ENCODE measurements around the gene AVL9. TPM values are rescaled to one million over a fixed set of nuclear protein-coding genes. Genes with fewer than 3 reads are reported as not detected.
"Not testable (repeated sequence)": the region's sequence is repeated elsewhere in the genome, so short reads cannot be mapped to it uniquely, and the experiment has no call there.

The AVL9 gene
- total and polyA plus RNA-seq, 7 experiments from 2014 or later: 8.0 to 57.9 (median 35.4) TPM

- H3K27ac ChIP-seq (ENCODE audit: low read depth, low read length); H3K4me1 ChIP-seq (ENCODE audit: control insufficient read depth in 2 of 2, insufficient read depth in 2 of 2, low read length in 2 of 2); DNase-seq; H3K4me3 ChIP-seq (ENCODE audit: low read length); intact Hi-C loops (cut with micrococcal nuclease); H3K4me3 Mint-ChIP-seq; CTCF ChIA-PET; H3K36me3 ChIP-seq (ENCODE audit: control insufficient read depth in 2 of 3, insufficient read depth in 3 of 3, low read length in 3 of 3); POLR2A ChIA-PET; H3K4me1 Mint-ChIP-seq; H3K27me3 ChIP-seq (ENCODE audit: control insufficient read depth in 2 of 2, insufficient read depth in 2 of 2, low read length in 2 of 2); ATAC-seq; H3K27ac Mint-ChIP-seq; H3K9me3 ChIP-seq (ENCODE audit: control insufficient read depth in 2 of 3, low read length in 3 of 3): not testable (repeated sequence)
- Mint-ChIP-seq H3K36me3 (peaks cover 0 to 27% (median 17%) of the 10 kb centered on the region in 5 donors), H3K9me3 (peaks cover 13 to 40% (median 23%) of the 10 kb centered on the region in 11 donors), H3K27me3 (peaks cover 0 to 19% (median 7%) of the 10 kb centered on the region in 5 donors)
These were observed 105.9 kb downstream of the AVL9 start for GRCh38 chr7:32601196-32601595.

DNA sequence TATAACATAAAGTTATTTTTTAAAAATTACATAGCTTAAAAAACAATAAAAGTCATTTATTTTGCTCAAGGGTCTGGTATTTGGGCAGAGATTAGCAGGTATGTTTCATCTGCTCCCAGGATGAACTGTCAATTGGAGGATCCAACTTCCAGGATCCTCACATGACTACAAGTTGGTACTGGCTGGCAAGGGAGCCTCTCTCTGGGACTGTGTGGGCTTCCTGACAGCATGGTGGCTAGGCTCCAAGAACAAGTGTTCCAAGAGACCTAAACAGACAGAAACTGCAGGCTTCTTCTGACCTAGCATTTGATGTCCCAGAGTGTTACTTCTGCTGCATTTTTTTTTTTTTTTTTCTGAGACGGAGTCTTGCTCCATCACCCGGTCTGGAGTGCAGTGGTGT is 107.2 kb downstream of the AVL9 start:
- Mint-ChIP-seq H3K9me3 (peaks cover 13 to 40% (median 22%) of the 10 kb centered on the region in 11 donors), H3K27me3 (peaks cover 0 to 19% (median 7%) of the 10 kb centered on the region in 5 donors), H3K4me3 (no peak overlapping the region), H3K27ac (no peak overlapping the region), H3K4me1 (no peaks in the 10 kb centered on the region), H3K36me3 (peaks cover 0 to 27% (median 17%) of the 10 kb centered on the region in 5 donors)
- H3K36me3 ChIP-seq (ENCODE audit: control insufficient read depth in 2 of 3, insufficient read depth in 3 of 3, low read length in 3 of 3): no peaks in the 10 kb centered on the region
- intact Hi-C loops (cut with micrococcal nuclease): no loop called here
- ChIA-PET POLR2A (no interaction called here), CTCF (no interaction called here)
- DNase-seq (no peak), ATAC-seq (no peak)
- no peaks in the 10 kb centered on the region for H3K9me3 ChIP-seq (ENCODE audit: control insufficient read depth in 2 of 3, low read length in 3 of 3)
- no peaks in the 10 kb centered on the region for H3K27me3 ChIP-seq (ENCODE audit: control insufficient read depth in 2 of 2, insufficient read depth in 2 of 2, low read length in 2 of 2)
- H3K4me1 ChIP-seq (ENCODE audit: control insufficient read depth in 2 of 2, insufficient read depth in 2 of 2, low read length in 2 of 2): no peaks in the 10 kb centered on the region
- no peak overlapping the region for H3K4me3 ChIP-seq (ENCODE audit: low read length)
- H3K27ac ChIP-seq (ENCODE audit: low read depth, low read length): no peak overlapping the region

GRCh38 chr7:32603492-32603891 is 108.2 kb downstream of the AVL9 start:
- DNase-seq; H3K4me1 ChIP-seq (ENCODE audit: control insufficient read depth in 2 of 2, insufficient read depth in 2 of 2, low read length in 2 of 2); H3K27ac Mint-ChIP-seq; H3K9me3 ChIP-seq (ENCODE audit: control insufficient read depth in 2 of 3, low read length in 3 of 3); POLR2A ChIA-PET; H3K4me3 ChIP-seq (ENCODE audit: low read length); H3K4me3 Mint-ChIP-seq; H3K36me3 ChIP-seq (ENCODE audit: control insufficient read depth in 2 of 3, insufficient read depth in 3 of 3, low read length in 3 of 3); H3K27ac ChIP-seq (ENCODE audit: low read depth, low read length); intact Hi-C loops (cut with micrococcal nuclease); H3K4me1 Mint-ChIP-seq; H3K27me3 ChIP-seq (ENCODE audit: control insufficient read depth in 2 of 2, insufficient read depth in 2 of 2, low read length in 2 of 2); ATAC-seq; CTCF ChIA-PET: not testable (repeated sequence)
- Mint-ChIP-seq H3K36me3 (peaks cover 0 to 22% (median 8%) of the 10 kb centered on the region in 5 donors), H3K9me3 (peaks cover 8 to 31% (median 17%) of the 10 kb centered on the region in 11 donors), H3K27me3 (peaks cover 0 to 14% (median 1%) of the 10 kb centered on the region in 5 donors)

GRCh38 chr7:32604047-32604446 is 108.8 kb downstream of the AVL9 start:
- ATAC-seq, CTCF ChIA-PET: not testable (repeated sequence)

DNA sequence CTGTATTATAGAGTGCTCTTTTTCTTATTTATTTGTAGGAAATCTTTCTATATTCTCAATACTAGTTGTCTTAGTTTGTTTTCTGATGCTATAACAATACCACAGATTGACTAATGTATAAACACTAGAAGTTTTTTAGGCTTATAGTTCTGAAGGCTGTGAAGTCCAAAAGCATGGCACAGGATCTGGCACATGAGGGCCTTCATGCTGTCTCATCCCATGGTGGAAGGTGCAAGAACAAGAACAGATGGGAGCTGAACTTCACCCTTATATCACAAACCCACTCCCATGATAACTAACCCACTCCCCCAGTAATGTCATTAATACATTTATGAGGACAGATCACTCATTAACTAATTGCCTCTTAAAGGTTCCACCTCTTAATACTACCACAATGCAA is 109.7 kb downstream of the AVL9 start:
- ATAC-seq: no peak
- no peak for DNase-seq
- H3K36me3 ChIP-seq (ENCODE audit: control insufficient read depth in 2 of 3, insufficient read depth in 3 of 3, low read length in 3 of 3): no peaks in the 10 kb centered on the region
- H3K9me3 ChIP-seq (ENCODE audit: control insufficient read depth in 2 of 3, low read length in 3 of 3): no peaks in the 10 kb centered on the region
- Mint-ChIP-seq H3K27ac (no peak overlapping the region), H3K27me3 (peaks cover 0 to 2% (median 0%) of the 10 kb centered on the region in 5 donors), H3K9me3 (peaks cover 8 to 30% (median 16%) of the 10 kb centered on the region in 11 donors), H3K4me3 (no peak overlapping the region), H3K4me1 (no peaks in the 10 kb centered on the region), H3K36me3 (peaks cover 0 to 18% (median 8%) of the 10 kb centered on the region in 5 donors)
- no peak overlapping the region for H3K27ac ChIP-seq (ENCODE audit: low read depth, low read length)
- intact Hi-C loops (cut with micrococcal nuclease): no loop called here
- H3K4me3 ChIP-seq (ENCODE audit: low read length): no peak overlapping the region
- POLR2A ChIA-PET: no interaction called here
- H3K27me3 ChIP-seq (ENCODE audit: control insufficient read depth in 2 of 2, insufficient read depth in 2 of 2, low read length in 2 of 2): no peaks in the 10 kb centered on the region
- CTCF ChIA-PET: no interaction called here
- H3K4me1 ChIP-seq (ENCODE audit: control insufficient read depth in 2 of 2, insufficient read depth in 2 of 2, low read length in 2 of 2): no peaks in the 10 kb centered on the region

More at GRCh38 chr7:32604047-32604446, 108.8 kb downstream of the AVL9 start:
- H3K27ac ChIP-seq (ENCODE audit: low read depth, low read length); H3K27me3 ChIP-seq (ENCODE audit: control insufficient read depth in 2 of 2, insufficient read depth in 2 of 2, low read length in 2 of 2); H3K4me1 ChIP-seq (ENCODE audit: control insufficient read depth in 2 of 2, insufficient read depth in 2 of 2, low read length in 2 of 2); H3K36me3 ChIP-seq (ENCODE audit: control insufficient read depth in 2 of 3, insufficient read depth in 3 of 3, low read length in 3 of 3); H3K27ac Mint-ChIP-seq; DNase-seq; POLR2A ChIA-PET; H3K4me3 Mint-ChIP-seq; intact Hi-C loops (cut with micrococcal nuclease); H3K4me3 ChIP-seq (ENCODE audit: low read length); H3K4me1 Mint-ChIP-seq; H3K9me3 ChIP-seq (ENCODE audit: control insufficient read depth in 2 of 3, low read length in 3 of 3): not testable (repeated sequence)
- H3K36me3 Mint-ChIP-seq: peaks cover 0 to 18% (median 8%) of the 10 kb centered on the region in 5 donors
- peaks cover 8 to 30% (median 18%) of the 10 kb centered on the region in 11 donors for H3K9me3 Mint-ChIP-seq
- H3K27me3 Mint-ChIP-seq: peaks cover 0 to 12% (median 0%) of the 10 kb centered on the region in 5 donors

DNA sequence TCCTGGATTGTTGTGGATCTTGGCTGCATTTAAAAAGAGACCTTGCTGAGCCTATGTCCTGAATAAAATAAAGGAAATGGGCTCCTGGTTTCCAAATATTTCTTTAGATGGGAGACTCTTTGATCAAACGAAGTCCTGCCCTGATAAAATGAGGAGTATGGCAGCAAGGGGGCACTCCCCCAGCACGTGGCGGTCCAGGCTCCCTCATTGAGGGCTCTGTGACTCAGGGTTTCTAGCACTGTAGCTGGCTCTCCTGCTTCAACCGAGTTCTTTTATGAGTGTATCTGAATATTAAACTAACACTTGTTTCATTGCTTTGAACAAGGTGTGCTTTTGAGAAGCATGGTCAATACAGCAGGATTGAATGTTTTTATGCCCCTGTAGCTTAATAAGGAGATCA is 114.2 kb downstream of the AVL9 start:
- no peak for ATAC-seq
- H3K27me3 Mint-ChIP-seq: peaks cover 0 to under 1% (median 0%) of the 10 kb centered on the region in 5 donors
- Histone ChIP-seq H3K4me1 (ENCODE audit: control insufficient read depth in 2 of 2, insufficient read depth in 2 of 2, low read length in 2 of 2) (no peaks in the 10 kb centered on the region), H3K9me3 (ENCODE audit: control insufficient read depth in 2 of 3, low read length in 3 of 3) (no peaks in the 10 kb centered on the region), H3K36me3 (ENCODE audit: control insufficient read depth in 2 of 3, insufficient read depth in 3 of 3, low read length in 3 of 3) (no peaks in the 10 kb centered on the region), H3K27ac (ENCODE audit: low read depth, low read length) (no peak overlapping the region), H3K4me3 (ENCODE audit: low read length) (no peak overlapping the region), H3K27me3 (ENCODE audit: control insufficient read depth in 2 of 2, insufficient read depth in 2 of 2, low read length in 2 of 2) (no peaks in the 10 kb centered on the region)
- peaks cover 4 to 10% (median 8%) of the 10 kb centered on the region in 11 donors for H3K9me3 Mint-ChIP-seq
- H3K27ac Mint-ChIP-seq: no peak overlapping the region
- no peak overlapping the region for H3K4me3 Mint-ChIP-seq
- H3K4me1 Mint-ChIP-seq: peaks cover 0 to 2% (median 0%) of the 10 kb centered on the region in 7 donors
- DNase-seq: no peak
- POLR2A ChIA-PET: no interaction called here
- intact Hi-C loops (cut with micrococcal nuclease): no loop called here
- peaks cover 0 to 9% (median 3%) of the 10 kb centered on the region in 5 donors for H3K36me3 Mint-ChIP-seq
- CTCF ChIA-PET: no interaction called here
